RKO (cell line): Measurements from ENCODE around the gene HOXC9.

Experiments used
- DNase-seq: peaks from one replicate; pipeline ENCODE4 v3.0.0-alpha.2; 2016; ENCODE audit warnings: low spot score

Gene HOXC9

DNA sequence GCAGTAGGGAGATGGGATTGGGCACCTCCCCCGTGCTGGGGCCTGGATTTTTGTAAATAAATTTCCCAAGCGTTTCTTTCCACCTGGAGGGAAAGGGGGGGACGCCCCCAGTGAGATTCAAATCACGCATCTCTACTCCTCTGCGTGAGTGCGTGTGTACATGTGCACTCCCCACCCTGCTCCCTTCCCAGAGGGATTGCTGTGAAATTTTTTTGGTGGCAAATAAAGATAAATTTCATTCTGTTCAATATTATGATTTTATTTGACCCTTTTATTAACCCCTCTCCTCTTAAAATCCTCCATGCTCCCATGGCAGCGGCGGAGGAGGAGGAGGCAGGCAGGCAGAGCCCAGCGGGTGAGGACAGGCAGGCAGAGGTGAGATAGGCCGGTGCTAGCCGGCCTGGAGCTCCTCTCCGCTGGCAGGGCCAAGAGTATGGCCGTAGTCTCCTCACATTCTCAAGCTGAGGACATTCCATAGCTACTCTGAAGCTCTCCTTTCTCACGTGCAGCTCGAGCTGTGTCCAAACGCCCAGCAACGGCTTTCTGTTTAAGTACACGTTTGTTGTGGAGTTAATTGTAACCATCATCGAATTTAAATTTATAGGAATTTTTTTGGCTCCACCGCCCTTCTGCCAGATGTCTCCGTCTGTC is 23.7 kb upstream of the HOXC9 start:
- no peak for DNase-seq

DNA sequence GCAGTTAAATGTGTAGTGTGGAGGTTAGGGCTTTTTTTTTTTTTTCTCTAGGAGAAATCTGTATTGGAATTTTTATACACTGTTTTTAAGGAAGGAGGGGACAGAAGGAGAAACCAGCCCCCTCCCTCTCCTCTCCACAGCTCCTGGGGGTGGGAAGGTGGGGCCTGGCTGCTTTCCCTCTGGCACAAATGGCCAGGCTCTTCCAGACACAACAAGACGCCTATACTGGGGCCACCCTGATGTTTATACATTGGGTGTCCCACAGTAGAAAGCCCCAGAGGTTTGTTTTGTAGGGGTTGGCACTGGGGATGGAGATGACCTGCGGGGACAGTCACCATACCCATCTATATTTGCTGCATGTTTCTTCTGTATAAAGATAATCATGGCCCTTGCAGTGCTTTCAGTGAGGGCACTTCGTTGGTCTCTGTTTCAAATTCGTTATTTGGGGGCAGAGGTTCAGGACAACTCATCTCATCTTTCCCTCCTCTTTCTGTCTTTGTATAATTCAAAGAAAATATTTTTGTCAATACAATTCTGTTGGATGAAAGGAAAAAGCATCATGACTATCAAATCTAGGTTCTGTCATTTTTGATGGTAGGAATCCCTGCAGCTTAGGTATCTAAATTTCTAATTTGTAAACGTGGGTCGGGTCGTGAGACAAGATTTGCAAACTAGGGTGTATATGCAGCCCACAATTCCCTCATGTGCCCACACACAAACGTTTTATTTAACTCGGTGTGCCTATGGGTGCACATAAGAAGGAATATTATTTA is 23.0 kb upstream of the HOXC9 start:
- no peak for DNase-seq

DNA sequence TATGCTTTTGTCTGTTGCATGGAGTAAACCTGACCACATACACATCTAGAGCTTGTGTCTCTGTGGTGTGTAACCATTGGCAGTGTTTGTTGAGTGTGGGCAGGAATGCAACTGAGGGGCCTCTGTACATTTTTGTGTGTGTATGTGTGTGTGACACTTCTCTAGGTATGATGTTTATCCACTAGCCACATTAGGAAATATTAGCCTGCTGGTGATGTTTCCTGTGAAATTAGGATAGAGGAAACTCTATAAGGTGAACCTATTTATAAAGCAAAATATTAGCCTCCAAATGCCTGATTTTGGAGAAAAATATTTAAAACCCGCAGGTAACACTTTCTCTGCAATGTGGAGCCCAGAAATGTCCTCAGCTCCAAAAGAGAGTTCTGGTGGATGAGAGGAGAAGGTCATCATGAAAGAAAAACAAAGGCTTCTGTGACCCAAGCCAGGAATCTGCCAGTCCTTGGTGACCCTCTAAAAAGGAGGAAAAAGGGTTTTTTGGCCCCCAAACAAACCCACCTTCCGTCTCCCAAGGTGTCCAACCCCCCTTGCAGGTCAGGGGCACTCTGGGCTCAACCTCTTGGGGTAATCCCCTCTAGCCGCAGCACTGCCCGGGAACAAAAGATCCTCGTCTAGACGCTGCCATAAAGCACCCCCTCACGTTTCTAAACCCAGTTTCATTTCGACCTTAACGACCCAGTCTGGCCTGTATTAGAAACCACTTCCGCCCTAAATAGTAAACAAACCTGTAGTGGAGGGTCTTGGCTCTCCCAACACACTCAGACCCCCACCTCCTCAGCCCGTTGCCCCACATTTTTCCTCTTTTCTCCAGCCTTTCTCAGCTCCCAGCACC is 22.1 kb upstream of the HOXC9 start:
- no peak for DNase-seq

DNA sequence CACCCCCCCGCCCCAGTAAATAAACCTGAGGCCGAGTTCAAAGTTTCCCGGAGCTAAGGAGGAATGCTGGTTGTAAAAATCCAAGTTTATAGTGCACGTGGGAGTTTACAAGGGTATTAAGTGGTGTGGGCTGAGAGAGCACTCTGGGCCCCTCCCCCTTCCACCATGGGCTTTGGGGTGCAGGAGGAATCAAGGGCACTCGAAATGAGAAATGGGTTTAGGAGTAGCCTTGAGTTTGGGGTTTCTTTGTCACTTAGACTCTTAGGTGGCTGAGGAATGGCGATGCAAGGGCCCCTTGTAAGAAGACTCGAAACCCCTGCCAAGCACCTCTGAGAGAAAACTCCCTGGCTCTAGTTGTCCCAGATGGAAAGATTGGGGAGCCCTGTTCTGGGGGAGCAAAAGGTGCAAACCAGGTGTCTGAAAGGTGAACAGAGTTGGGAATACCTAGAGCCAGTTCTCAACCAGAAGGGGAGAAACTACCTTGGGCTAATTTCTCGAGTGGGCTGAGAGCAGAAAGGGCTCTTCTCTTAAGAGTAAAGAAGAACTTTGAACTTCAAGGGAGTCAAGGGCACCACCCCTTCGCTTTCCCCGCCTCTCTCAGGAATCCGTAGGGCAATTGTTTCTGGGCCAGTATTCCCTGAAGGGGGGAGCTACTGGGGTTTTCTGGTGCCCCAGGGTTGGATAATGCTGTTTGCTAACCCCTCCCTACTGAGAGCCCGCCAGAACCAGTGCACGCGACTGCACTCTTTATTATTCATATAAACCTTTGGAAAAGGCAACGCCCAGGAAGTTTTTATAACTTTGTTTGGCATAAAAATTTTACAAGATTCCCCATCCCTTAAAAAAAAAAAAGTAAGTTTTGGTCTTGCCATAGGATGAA is 21.2 kb upstream of the HOXC9 start:
- DNase-seq, result no peak

DNA sequence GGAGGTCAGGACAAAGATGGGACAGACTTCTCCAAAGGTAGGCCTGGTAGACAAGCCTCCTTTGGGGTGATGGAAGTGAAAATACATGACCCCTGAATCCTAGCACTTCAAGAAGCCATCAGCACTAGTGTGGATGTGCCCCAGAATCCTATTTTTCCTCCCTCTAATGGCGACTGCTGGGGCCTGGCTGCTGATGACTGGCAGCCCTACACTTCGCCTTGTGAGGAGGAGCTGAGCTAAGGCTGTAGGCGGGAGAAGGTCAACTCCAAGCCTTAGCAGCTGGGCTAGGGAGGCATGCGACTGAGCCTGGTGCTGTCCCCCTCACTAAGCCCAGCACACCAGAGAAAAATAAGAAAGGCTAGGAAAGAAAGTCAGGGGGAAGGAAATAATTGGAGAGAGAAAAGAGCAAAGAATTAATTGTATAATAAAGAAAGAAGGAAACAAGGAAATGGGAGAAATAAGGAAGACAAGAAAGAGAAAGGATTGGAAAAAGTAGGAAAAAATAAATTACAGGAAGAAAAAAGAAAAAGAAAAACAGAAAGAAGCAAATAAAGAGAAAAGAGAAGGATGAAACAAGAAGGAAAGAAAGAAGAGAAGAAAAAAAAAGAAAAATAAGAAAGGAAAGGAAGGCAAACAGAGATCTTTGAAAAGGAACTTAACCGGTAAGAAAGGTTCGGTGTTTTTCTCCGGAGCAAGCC is 19.7 kb upstream of the HOXC9 start:
- DNase-seq, result no peak

DNA sequence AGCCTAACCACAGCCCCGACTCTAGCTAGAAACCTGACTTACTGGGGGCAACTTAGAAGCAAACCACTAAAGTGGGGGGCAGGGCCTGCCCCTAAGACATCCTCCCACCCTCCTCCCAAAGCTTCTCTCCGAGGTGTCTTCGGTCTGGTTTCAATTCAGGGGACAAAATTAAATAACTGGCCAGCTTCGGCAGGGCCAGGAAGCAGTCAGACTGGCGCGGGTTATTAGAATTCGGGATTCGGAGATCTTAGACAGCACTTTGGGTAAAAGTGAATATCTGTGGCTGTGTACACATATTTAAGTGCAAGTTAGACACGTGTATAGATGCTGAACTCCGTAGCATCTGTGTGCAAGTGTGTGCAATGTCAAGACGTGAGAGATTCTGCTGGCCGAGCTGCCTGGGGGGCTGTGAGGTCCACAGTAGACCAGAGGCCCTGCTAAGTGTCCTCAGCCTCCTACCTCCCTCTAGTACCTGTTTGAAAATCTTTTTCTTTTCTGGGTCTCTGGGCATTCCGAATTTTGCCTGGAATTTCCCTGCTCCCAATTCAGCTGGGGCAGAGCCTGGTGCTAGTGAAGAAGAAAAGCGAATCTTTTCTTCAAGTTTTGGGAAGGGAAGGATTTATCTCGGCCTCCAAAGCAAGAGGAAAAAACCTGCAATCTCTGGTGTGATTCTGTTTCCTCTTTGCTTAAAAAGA is 19.0 kb upstream of the HOXC9 start:
- no peak for DNase-seq

DNA sequence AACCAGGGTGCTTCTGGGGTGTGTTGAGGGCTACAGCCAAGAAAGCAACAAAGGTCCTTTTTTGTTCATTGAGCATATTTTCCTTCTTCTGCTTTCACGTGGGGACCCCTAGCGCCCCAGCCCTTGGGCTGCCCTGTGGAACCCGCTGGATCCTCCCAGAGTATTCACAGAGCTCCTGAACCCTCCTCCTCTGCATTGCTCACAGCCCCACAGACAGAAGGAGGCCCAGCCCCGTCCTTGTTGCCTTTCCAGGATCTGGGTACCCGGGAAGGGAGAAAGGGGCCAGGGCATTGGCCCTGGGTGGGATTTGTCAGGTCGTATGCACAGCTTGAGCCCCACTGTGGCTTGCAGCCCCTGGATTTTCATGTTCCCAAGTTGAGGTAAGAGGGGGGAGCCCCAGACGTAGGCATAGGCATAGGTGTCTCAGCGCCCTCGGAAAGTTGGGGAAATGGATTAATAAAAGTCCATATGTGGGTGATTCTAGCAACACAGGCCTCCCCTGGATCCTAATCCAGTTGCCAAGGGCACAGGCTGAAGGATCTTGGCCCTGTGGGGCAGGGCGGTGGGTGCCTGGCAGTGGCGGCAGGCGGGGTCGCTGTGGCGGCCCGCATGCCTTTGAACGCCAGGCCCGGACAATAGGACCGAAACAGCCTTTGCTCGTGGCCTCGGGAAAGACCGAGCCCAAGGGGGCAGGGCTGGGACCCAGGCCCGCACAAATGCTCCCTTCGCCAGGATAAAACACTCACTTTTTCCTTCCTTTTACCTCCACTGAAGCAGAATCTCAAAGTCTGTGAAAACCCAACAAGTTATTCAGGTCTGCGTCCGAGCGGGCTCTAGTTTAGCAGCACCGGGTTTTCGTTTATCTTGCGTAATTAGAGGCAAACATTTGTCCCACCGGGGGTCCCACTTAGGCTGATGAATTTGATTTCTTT is 18.1 kb upstream of the HOXC9 start:
- no peak for DNase-seq

DNA sequence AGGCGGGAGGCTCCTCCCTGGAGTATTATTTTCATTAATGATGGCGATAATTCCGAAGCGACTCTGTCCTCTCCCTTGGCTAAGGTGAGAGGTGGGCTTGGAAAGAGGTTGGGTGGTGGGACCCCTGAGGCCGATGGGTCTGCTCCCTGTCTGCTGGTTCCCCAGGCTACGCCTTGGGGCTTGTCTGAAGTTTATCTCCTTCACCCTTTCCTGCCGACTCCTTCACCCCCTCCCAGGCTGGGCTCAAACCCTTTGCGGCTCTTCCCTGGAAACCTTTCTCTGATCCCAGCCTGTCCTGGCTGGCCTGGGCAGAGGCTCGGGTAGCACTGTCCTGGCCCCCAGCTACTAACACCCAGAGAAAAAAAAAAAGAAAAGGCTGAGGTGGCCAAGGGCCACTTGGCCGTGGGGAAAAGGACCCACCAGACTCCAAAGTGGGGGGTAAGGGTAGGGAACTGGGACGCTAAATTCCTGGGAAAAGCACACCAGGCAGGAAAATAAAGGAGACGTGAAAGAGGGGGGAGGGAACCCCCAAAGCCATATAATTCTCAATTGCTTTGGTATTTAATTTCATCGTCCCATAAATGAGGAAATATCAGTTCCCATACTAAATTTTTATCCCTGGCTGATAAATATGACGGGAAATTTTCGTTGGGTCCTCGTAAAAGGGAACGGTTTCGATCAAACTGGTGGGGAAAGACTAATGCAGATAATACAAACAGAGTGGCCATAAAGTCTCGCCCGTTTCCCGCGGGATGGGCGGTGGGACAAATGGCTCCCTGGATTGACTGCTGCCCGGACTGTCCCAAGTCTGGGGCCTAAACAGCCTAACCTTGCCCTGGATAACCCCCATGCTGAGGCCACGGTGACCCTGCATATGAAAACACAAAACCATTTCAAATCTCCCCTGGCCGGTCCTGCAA is 17.1 kb upstream of the HOXC9 start:
- DNase-seq, result no peak

DNA sequence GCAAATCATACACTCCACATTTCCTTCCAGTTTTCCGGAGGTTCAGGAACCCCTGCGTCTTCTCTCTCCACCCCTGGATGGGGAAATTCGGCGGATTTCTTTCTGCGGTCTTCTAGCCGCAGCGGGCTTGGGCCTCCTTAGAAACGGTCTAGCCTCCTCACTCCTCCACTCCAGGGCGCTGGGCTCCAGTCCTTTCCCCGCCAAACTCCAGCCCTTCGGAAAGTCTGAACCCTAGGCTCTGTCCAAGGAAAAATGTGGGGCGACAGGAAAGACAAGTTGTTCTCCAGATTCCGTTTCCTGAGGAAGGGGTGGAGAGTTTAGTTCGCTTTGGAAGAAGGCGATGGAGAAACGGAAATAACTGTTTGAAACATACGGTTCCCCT is 16.4 kb upstream of the HOXC9 start:
- DNase-seq, result no peak

DNA sequence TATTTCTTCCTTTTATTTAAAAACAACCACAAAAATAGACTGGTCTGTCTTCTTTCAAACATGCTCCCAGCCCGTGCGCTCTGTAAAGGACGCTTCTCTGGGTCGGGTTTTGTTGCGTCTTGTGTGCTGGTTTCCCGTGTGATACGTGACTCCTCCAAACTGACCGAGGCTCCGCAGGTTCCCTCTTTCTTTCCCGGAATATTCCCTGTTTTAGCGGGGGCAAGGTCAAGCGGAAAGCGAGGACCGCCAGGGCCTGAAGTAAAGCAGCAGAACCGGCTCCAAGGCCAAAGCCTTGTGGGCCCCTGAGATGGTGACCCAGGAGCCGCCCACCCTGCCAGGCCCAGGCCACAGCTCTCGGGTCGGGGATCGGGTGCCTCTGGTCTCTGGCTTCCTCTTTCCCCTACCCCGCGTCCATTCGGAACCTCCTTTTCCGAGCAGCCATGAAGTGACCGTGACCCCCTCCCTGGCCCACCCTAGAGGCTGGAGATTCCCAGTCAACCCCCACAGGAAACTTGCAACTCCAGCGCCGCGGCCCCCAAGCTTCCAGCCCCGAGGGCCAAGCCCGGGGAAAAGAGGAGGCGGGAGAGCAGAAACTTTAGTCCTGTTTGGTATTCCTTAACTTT is 15.9 kb upstream of the HOXC9 start:
- no peak for DNase-seq

DNA sequence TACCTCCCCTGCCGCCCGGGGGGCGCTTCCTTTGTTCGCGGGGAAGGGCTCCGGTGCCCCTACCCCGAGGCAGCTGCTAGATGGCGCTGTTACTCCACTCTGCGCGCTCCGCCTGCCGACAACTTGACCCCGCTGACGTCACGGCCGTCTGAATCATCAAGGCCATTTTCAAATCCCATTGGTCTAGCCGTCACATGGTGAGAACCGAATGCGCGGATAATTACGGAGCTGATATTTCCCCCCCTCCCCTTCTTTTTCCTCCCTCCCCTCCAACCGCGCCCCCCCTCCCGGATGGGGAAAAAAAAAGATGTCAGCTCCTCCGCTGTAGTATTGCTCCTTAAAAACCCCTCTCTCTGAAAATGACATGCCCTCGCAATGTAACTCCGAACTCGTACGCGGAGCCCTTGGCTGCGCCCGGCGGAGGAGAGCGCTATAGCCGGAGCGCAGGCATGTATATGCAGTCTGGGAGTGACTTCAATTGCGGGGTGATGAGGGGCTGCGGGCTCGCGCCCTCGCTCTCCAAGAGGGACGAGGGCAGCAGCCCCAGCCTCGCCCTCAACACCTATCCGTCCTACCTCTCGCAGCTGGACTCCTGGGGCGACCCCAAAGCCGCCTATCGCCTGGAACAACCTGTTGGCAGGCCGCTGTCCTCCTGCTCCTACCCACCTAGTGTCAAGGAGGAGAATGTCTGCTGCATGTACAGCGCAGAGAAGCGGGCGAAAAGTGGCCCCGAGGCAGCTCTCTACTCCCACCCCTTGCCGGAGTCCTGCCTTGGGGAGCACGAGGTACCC is 14.9 kb upstream of the HOXC9 start, which contains the start of gene HOXC10:
HOXC10 (plus strand) TSS at position 246 of the 791 bp plus-strand sequence; CDS start at position 360, 114 bp downstream.
- DNase-seq, result peak; percentile 96

DNA sequence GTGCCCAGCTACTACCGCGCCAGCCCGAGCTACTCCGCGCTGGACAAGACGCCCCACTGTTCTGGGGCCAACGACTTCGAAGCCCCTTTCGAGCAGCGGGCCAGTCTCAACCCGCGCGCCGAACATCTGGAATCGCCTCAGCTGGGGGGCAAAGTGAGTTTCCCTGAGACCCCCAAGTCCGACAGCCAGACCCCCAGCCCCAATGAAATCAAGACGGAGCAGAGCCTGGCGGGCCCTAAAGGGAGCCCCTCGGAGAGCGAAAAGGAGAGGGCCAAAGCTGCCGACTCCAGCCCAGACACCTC is 14.3 kb upstream of the HOXC9 start:
- DNase-seq, result no peak

DNA sequence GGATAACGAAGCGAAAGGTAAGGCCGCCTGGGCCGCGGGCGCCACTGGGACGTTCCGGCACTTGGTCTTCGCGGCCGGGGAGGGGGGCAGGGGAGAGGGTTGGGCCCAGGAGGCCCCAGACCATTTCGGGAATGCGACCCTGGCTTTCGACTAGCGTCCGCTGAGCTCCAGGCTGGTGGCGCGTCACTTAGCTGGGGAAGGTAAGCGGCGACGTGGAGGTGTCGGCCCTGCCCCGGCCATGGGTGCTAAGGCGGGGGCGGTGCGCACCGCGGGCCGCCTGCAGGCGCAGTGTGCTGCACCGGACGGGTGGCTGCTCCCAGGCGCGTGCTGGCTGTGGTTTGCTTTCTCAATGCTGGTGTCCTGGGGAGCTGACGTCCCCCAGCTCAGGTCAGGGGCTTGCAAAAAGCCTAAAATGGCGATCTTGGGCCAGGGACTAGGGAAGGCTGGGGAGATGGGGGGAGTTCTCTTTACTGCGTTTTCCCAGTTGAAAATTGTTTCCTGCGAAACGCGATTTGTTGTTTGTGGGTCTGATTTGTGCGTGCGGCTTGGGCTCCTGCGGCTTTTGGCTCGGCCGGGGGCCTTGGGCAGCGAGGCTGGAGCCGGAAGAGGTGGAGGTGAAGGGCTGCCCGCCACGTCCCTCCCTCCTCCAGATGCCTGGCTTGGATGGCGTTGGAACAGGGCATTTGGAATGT is 13.8 kb upstream of the HOXC9 start:
- DNase-seq, result no peak

DNA sequence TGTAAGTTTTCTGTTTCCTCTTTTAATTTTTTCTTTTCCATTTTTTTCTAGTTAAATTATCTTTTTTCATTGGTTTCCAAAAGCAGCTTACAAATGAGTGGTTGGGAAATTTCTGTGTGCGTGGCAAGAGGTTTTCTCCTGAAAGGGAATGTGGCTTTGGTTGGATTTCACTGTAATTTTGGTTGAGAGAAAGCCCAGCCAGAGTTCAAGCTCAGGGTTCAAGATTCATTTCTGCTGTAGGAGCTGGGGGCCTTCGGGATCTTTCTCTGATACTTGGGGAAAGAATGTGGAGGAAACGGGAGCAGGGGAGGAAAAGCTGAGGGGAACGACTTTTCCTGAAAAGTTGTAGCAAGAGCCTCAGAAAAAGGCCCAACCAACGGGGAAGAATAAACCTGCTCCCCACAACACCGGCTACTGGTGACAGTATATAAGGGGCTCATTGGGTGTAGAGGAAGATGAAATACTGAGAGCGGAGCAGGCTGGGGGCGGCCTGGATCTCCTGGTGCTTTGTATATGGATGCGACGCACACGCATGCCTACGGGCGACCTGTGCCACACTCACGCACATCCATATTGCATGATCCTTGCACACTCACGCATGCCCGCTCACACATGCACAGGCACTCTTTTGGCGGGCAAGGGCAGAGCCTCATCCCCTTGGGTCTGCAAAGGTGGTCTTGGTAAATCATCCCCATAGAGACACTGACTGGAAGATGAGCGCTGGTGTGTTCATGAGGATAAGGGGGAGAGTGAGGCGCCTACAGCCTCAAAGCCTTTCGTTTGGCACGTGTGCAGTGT is 13.1 kb upstream of the HOXC9 start:
- DNase-seq, result no peak

DNA sequence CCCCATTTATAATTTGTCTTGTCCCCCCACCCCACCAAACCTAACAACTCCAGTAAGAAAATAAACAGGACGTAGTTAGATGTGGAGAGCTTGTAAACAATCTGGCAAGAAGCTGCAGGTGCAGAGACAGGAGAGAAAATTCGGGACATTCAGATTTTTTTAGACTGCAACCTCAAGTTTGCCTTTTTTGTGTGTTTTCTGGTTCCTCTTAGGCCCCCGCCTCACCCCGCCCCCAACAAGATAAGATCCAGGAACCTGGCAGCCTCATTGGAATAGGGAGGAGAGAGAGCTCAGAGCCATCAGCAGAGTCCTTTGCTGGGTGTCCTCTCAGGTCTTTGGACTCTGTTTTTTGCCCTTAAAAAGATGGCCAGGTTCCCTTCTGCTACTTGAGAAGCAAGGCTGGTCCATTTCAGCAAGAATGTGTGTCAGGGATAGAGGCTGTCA is 12.2 kb upstream of the HOXC9 start:
- no peak for DNase-seq
